Thymus (tissue), 11 donors: ENCODE measurements around the gene WNK2. TPM values are rescaled to one million over a fixed set of nuclear protein-coding genes. Genes with fewer than 3 reads are reported as not detected.

ENCODE experiments used
- DNase-seq, 9 donors: peaks; one replicate each; pipeline ENCODE4 v3.0.0-alpha.2; 2013; ENCODE audit warnings: low spot score in 9 of 9, low read depth in 6 of 9, missing footprints in 1 of 9
- H3K27ac ChIP-seq, 2 donors: one replicate each; pipeline ENCODE4 v1.5.1; 2013; ENCODE audit warnings: control low read depth in 1 of 2, low read depth in 1 of 2, low read length in 1 of 2, mild to moderate bottlenecking in 1 of 2, moderate library complexity in 1 of 2
- H3K27me3 ChIP-seq, 2 donors: one replicate each; pipeline ENCODE4 v1.5.1; 2013; ENCODE audit warnings: low read length in 1 of 2; ENCODE audit not compliant: control insufficient read depth in 2 of 2, insufficient read depth in 1 of 2
- H3K36me3 ChIP-seq, 2 donors: one replicate each; pipeline ENCODE4 v1.5.1; 2013; ENCODE audit warnings: low read length in 1 of 2, mild to moderate bottlenecking in 1 of 2, moderate library complexity in 1 of 2; ENCODE audit not compliant: control insufficient read depth in 2 of 2, insufficient read depth in 2 of 2
- H3K4me1 ChIP-seq, 2 donors: one replicate each; pipeline ENCODE4 v1.5.1; 2013; ENCODE audit warnings: low read length in 2 of 2; ENCODE audit not compliant: control insufficient read depth in 2 of 2, insufficient read depth in 2 of 2
- H3K4me3 ChIP-seq, 2 donors: one replicate each; pipeline ENCODE4 v1.5.1; 2013; ENCODE audit warnings: low read length in 2 of 2, control low read depth in 1 of 2, mild to moderate bottlenecking in 1 of 2
- H3K9me3 ChIP-seq, 2 donors: one replicate each; pipeline ENCODE4 v1.5.1; 2013; ENCODE audit warnings: low read length in 1 of 2, mild to moderate bottlenecking in 1 of 2; ENCODE audit not compliant: control insufficient read depth in 2 of 2, insufficient read depth in 1 of 2
- WGBS: extraction: QIAGEN DNeasy Blood & Tissue Kit; methylation state at CpG from one replicate; pipeline ENCODE4 v1.1.7; 2013; 5-methylcytosine and 5-hydroxymethylcytosine counted together
- polyA plus RNA-seq: library from polyadenylated mRNA; stranded (reverse); fragments of 200-250 nt; gene quantifications from one replicate; pipeline ENCODE4 v1.2.3, GENCODE V29; 2013
- total RNA-seq: library from RNA; stranded (reverse); fragments of 120-200 nt; gene quantifications from one replicate; pipeline ENCODE4 v1.2.4, GENCODE V29; 2013
- donor health status: healthy.

WNK2 gene
- total and polyA plus RNA-seq, 2 donors = 9.1 to 12.5 TPM

- H3K4me3 ChIP-seq = no peak overlapping the region
- no peak for DNase-seq
- WGBS = 93% methylated on average over 7 of the region's 7 CpGs
- no peak overlapping the region for H3K27ac ChIP-seq
- H3K4me1 ChIP-seq = peaks cover 0 to 11% of the 10 kb centered on the region in 2 donors
- no peaks in the 10 kb centered on the region for H3K9me3 ChIP-seq
- H3K36me3 ChIP-seq = no peaks in the 10 kb centered on the region
- H3K27me3 ChIP-seq = peaks cover 3 to 18% of the 10 kb centered on the region in 2 donors
Measured at GRCh38 chr9:93228030-93228429, 44.1 kb downstream of the WNK2 start.

GRCh38 chr9:93228453-93228852, 44.5 kb downstream of the WNK2 start:
- H3K9me3 ChIP-seq = no peaks in the 10 kb centered on the region
- H3K4me3 ChIP-seq = no peak overlapping the region
- WGBS = 88% methylated on average over 8 of the region's 8 CpGs
- H3K4me1 ChIP-seq = peaks cover 0 to 9% of the 10 kb centered on the region in 2 donors
- H3K27me3 ChIP-seq = peaks cover 3 to 18% of the 10 kb centered on the region in 2 donors
- no peak overlapping the region for H3K27ac ChIP-seq
- DNase-seq = no peak
- no peaks in the 10 kb centered on the region for H3K36me3 ChIP-seq

- no peaks in the 10 kb centered on the region for H3K36me3 ChIP-seq
- H3K27ac ChIP-seq = no peak overlapping the region
- H3K9me3 ChIP-seq = no peaks in the 10 kb centered on the region
- peaks cover 0 to 2% of the 10 kb centered on the region in 2 donors for H3K4me1 ChIP-seq
- DNase-seq = no peak
- H3K4me3 ChIP-seq = no peak overlapping the region
- WGBS = 97% methylated on average over 14 of the region's 14 CpGs
- H3K27me3 ChIP-seq = peaks cover 3 to 18% of the 10 kb centered on the region in 2 donors
Measured at GRCh38 chr9:93229636-93230035, 45.7 kb downstream of the WNK2 start.

- H3K27me3 ChIP-seq = peaks cover 3 to 18% of the 10 kb centered on the region in 2 donors
- H3K9me3 ChIP-seq = no peaks in the 10 kb centered on the region
- peaks cover 0 to 2% of the 10 kb centered on the region in 2 donors for H3K4me1 ChIP-seq
- H3K36me3 ChIP-seq = no peaks in the 10 kb centered on the region
- H3K27ac ChIP-seq = no peak overlapping the region
- 83% methylated on average over 6 of the region's 6 CpGs for WGBS
- H3K4me3 ChIP-seq = no peak overlapping the region
- no peak for DNase-seq
Measured at GRCh38 chr9:93230185-93230584, 46.2 kb downstream of the WNK2 start.

- Histone ChIP-seq H3K9me3 (no peaks in the 10 kb centered on the region), H3K36me3 (no peaks in the 10 kb centered on the region), H3K4me1 (peaks cover 0 to 2% of the 10 kb centered on the region in 2 donors), H3K27ac (no peak overlapping the region), H3K4me3 (no peak overlapping the region), H3K27me3 (peaks cover 3 to 18% of the 10 kb centered on the region in 2 donors)
- no peak for DNase-seq
- WGBS = 97% methylated on average over 15 of the region's 15 CpGs
Measured at GRCh38 chr9:93230601-93231000, 46.7 kb downstream of the WNK2 start.

GRCh38 chr9:93231121-93231694, 47.3 kb downstream of the WNK2 start:
- Histone ChIP-seq H3K4me1 (peaks cover 0 to 2% of the 10 kb centered on the region in 2 donors), H3K9me3 (no peaks in the 10 kb centered on the region), H3K36me3 (no peaks in the 10 kb centered on the region), H3K27me3 (peaks cover 3 to 16% of the 10 kb centered on the region in 2 donors), H3K4me3 (no peak overlapping the region), H3K27ac (no peak overlapping the region)
- DNase-seq = no peak
- WGBS = 14% methylated on average over 16 of the region's 16 CpGs

- Histone ChIP-seq H3K27ac (no peak overlapping the region), H3K4me1 (peaks cover 0 to 2% of the 10 kb centered on the region in 2 donors), H3K4me3 (no peak overlapping the region), H3K27me3 (peaks cover 3 to 16% of the 10 kb centered on the region in 2 donors), H3K36me3 (no peaks in the 10 kb centered on the region), H3K9me3 (no peaks in the 10 kb centered on the region)
- WGBS = 65% methylated on average over 10 of the region's 10 CpGs
- no peak for DNase-seq
Measured at GRCh38 chr9:93231716-93232115, 47.8 kb downstream of the WNK2 start.

- 70% methylated on average over 12 of the region's 12 CpGs for WGBS
- peaks cover 0 to 2% of the 10 kb centered on the region in 2 donors for H3K4me1 ChIP-seq
- no peak overlapping the region for H3K27ac ChIP-seq
- peaks cover 0 to under 1% of the 10 kb centered on the region in 2 donors for H3K9me3 ChIP-seq
- H3K36me3 ChIP-seq = no peaks in the 10 kb centered on the region
- H3K4me3 ChIP-seq = no peak overlapping the region
- no peak for DNase-seq
- H3K27me3 ChIP-seq = peaks cover 3 to 16% of the 10 kb centered on the region in 2 donors
Measured at GRCh38 chr9:93232388-93232960, 48.5 kb downstream of the WNK2 start.

- Histone ChIP-seq H3K27me3 (peaks cover 3 to 16% of the 10 kb centered on the region in 2 donors), H3K27ac (no peak overlapping the region), H3K36me3 (no peaks in the 10 kb centered on the region), H3K4me1 (peaks cover 0 to 8% of the 10 kb centered on the region in 2 donors), H3K4me3 (no peak overlapping the region), H3K9me3 (peaks cover 1 to 6% of the 10 kb centered on the region in 2 donors)
- 84% methylated on average over 7 of the region's 7 CpGs for WGBS
- no peak for DNase-seq
Measured at GRCh38 chr9:93233033-93233432, 49.1 kb downstream of the WNK2 start.
